PC-9 (cell line): ENCODE data around the gene ZSCAN31. TPM values are rescaled to one million over a fixed set of nuclear protein-coding genes. Genes with fewer than 3 reads are reported as not detected.
A peak's percentile ranks its signal among the peaks of the same experiment; 100 is the strongest.

Source experiments
- BruUV-seq: library from RNA; stranded (reverse); fragments of 400-500 nt; replicated peaks from 2 replicates; lab custom pipeline; 2021; lab: Mats Ljungman, UMichigan
- CTCF ChIA-PET: fragments of 300-600 bp; sonication (Branson Sonifier 250); formaldehyde crosslinking; loops from one replicate; lab custom pipeline; 2022; ENCODE audit warnings: antibody characterized with exemption; lab: Charles Lee
- POLR2A ChIA-PET: fragments of 300-600 bp; sonication (Branson Sonifier 250); formaldehyde crosslinking; loops from one replicate; lab custom pipeline; 2022; ENCODE audit warnings: antibody characterized with exemption; ENCODE audit not compliant: unreplicated experiment; lab: Charles Lee
- DNase-seq, 2 experiments: peaks; one replicate each; pipeline versions ENCODE4 v3.0.0 to v3.0.0-alpha.2; 2015 to 2022; ENCODE audit warnings: mixed read lengths in 1 of 2
- H2AFZ ChIP-seq: fragments of 200-600 bp; sonication (generic); 2 replicates; pipeline ENCODE4 v1.8.1; 2017; ENCODE audit warnings: antibody characterized with exemption
- H3F3A ChIP-seq: fragments of 200-600 bp; sonication (generic); 2 replicates; pipeline ENCODE4 v1.8.1; 2017; ENCODE audit warnings: antibody characterized with exemption, mild to moderate bottlenecking, low read depth; ENCODE audit not compliant: insufficient read depth
- H3K27ac ChIP-seq: fragments of 200-600 bp; sonication (generic); 2 replicates; pipeline ENCODE4 v1.6.1; 2016; ENCODE audit warnings: mixed run types
- H3K27me3 ChIP-seq: fragments of 200-600 bp; sonication (generic); 2 replicates; pipeline ENCODE4 v1.6.1; 2016; ENCODE audit warnings: low read depth, mixed run types; ENCODE audit not compliant: insufficient read depth
- H3K36me3 ChIP-seq: fragments of 200-600 bp; sonication (generic); 2 replicates; pipeline ENCODE4 v1.6.1; 2016; ENCODE audit warnings: low read depth, mixed run types
- H3K4me1 ChIP-seq: fragments of 200-600 bp; sonication (generic); replicated peaks from 2 replicates; pipeline ENCODE4 v1.6.1; 2016; ENCODE audit warnings: mixed run types; ENCODE audit not compliant: insufficient read depth
- H3K4me2 ChIP-seq: fragments of 200-600 bp; sonication (generic); 2 replicates; pipeline ENCODE4 v1.6.1; 2017; ENCODE audit warnings: mixed run types
- H3K4me3 ChIP-seq: fragments of 200-600 bp; sonication (generic); 2 replicates; pipeline ENCODE4 v1.6.1; 2016; ENCODE audit warnings: mixed run types
- H3K79me2 ChIP-seq: fragments of 200-600 bp; sonication (generic); 2 replicates; pipeline ENCODE4 v1.6.1; 2017; ENCODE audit warnings: low read depth, mixed run types
- H3K9me2 ChIP-seq: fragments of 200-600 bp; sonication (generic); 2 replicates; pipeline ENCODE4 v1.8.1; 2017; ENCODE audit warnings: mild to moderate bottlenecking; ENCODE audit not compliant: insufficient read depth
- H3K9me3 ChIP-seq: fragments of 200-600 bp; sonication (generic); 2 replicates; pipeline ENCODE4 v1.8.1; 2016; ENCODE audit warnings: low read depth; ENCODE audit not compliant: insufficient read depth
- H4K20me1 ChIP-seq: fragments of 200-600 bp; sonication (generic); 2 replicates; pipeline ENCODE4 v1.8.1; 2017; ENCODE audit not compliant: insufficient read depth
- EZH2 ChIP-seq: fragments of 200-600 bp; sonication (generic); IDR thresholded peaks from 2 replicates; pipeline ENCODE4 v1.8.0; 2017; ENCODE audit warnings: antibody characterized with exemption, low read depth
- intact Hi-C: fragments of 100-400 bp; cut with micrococcal nuclease; formaldehyde crosslinking; loops from one replicate; pipeline ENCODE4 v1.10.0; 2022; ENCODE audit not compliant: unreplicated experiment
- total RNA-seq: library from RNA; stranded (reverse); gene quantifications from 2 replicates; pipeline ENCODE4 v1.2.3, GENCODE V29; 2021
- TF ChIP-seq, protein P1 (sequence below): fragments of 200-600 bp; sonication (generic); conservative IDR thresholded peaks from 2 replicates; pipeline ENCODE4 v1.6.1; 2017; ENCODE audit warnings: mixed run types, antibody characterized with exemption, mild to moderate bottlenecking, moderate library complexity

Gene ZSCAN31
- total RNA-seq, 1 experiment from 2014 or later: 88.8 TPM

GRCh38 chr6:28280595-28281287, 55.2 kb downstream of the ZSCAN31 start:
- H3K27ac ChIP-seq: no peak overlapping the region
- H3K4me2 ChIP-seq: peak overlapping the region; percentile 90
- no peaks in the 10 kb centered on the region; the same call in 1 of the 2 replicates for H3K36me3 ChIP-seq
- POLR2A ChIA-PET: interaction anchor here (0.5 to 1.2 kb wide), 4 partner anchors 12 to 1781 kb away, joined by 3 to 10 read pairs (median 3); partner anchors contain the start of gene BTN1A1
- peaks cover 11% of the 10 kb centered on the region; the same call in 1 of the 2 replicates for H3K4me1 ChIP-seq
- no peaks in the 10 kb centered on the region for H3K79me2 ChIP-seq
- H3K9me2 ChIP-seq: no peaks in the 10 kb centered on the region
- peak overlapping the region; percentile 82 for H3K4me3 ChIP-seq
- intact Hi-C loops: no loop called here
- H3F3A ChIP-seq: no peaks in the 10 kb centered on the region
- CTCF ChIA-PET: no interaction called here
- H3K27me3 ChIP-seq: no peaks in the 10 kb centered on the region
- no peak for TF ChIP-seq EZH2
- TF ChIP-seq, protein P1, sequence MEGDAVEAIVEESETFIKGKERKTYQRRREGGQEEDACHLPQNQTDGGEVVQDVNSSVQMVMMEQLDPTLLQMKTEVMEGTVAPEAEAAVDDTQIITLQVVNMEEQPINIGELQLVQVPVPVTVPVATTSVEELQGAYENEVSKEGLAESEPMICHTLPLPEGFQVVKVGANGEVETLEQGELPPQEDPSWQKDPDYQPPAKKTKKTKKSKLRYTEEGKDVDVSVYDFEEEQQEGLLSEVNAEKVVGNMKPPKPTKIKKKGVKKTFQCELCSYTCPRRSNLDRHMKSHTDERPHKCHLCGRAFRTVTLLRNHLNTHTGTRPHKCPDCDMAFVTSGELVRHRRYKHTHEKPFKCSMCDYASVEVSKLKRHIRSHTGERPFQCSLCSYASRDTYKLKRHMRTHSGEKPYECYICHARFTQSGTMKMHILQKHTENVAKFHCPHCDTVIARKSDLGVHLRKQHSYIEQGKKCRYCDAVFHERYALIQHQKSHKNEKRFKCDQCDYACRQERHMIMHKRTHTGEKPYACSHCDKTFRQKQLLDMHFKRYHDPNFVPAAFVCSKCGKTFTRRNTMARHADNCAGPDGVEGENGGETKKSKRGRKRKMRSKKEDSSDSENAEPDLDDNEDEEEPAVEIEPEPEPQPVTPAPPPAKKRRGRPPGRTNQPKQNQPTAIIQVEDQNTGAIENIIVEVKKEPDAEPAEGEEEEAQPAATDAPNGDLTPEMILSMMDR: no peak
- no peaks in the 10 kb centered on the region for H3K9me3 ChIP-seq
- H4K20me1 ChIP-seq: no peaks in the 10 kb centered on the region
- no peak for DNase-seq
- peak overlapping the region; percentile 98; the same call in 1 of the 2 replicates for H2AFZ ChIP-seq
- no TSS peak for BruUV-seq

DNA sequence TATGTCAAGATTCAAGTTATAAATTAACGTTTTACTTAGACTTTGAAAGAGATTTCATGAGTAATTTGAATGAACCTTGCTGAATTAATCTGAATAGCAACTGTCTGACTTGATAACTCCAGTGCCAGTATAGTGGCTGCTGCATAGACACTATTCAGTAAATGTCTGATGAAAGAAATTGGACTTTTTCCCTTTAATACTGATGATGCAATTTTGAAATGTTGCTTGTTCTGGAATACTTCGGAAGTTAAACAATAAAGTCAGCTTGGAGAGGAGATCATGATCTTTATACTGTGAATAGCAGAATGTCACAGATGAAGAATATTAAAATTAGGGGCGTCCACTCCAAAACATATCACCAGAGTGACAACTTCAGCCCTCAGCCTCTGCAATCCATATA, 58.2 kb downstream of the ZSCAN31 start:
- Histone ChIP-seq H3K9me2 (no peaks in the 10 kb centered on the region), H3K4me2 (no peak overlapping the region), H3K9me3 (no peaks in the 10 kb centered on the region), H3F3A (no peaks in the 10 kb centered on the region), H3K27me3 (no peaks in the 10 kb centered on the region), H2AFZ (no peak overlapping the region), H4K20me1 (no peaks in the 10 kb centered on the region), H3K36me3 (peaks cover 3% of the 10 kb centered on the region; the same call in 1 of the 2 replicates), H3K4me1 (peaks cover 11% of the 10 kb centered on the region; the same call in 1 of the 2 replicates), H3K4me3 (no peak overlapping the region), H3K79me2 (no peaks in the 10 kb centered on the region), H3K27ac (no peak overlapping the region)
- intact Hi-C loops: no loop called here
- CTCF ChIA-PET: no interaction called here
- BruUV-seq: no TSS peak
- no peak for DNase-seq
- no peak for TF ChIP-seq EZH2
- TF ChIP-seq, protein P1: no peak
- POLR2A ChIA-PET: no interaction called here

DNA sequence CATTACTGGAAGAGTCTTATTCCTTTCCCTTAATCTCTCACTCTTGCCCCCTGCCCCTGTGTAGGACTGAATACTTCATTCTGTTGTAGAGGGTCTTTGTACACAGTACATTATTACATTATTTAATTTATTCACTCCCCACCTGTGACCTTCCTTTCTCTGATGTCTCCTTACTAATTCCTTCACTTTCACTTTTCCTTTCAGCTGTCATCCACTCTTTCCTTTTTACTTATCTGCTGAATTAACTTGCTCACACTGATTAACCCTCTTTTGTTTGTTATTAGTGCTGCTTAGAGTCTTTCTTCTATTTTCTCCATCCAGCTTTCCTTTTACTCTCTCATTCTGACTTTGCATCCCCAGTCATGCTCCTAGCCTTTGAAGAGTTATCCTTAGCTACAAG, 61.1 kb downstream of the ZSCAN31 start:
- Histone ChIP-seq H3K9me2 (no peaks in the 10 kb centered on the region), H4K20me1 (no peaks in the 10 kb centered on the region), H3F3A (no peaks in the 10 kb centered on the region), H3K4me1 (no peaks in the 10 kb centered on the region), H3K27ac (no peak overlapping the region), H3K4me2 (no peak overlapping the region), H3K79me2 (0 out of 2 replicates have a peak, but pooled peaks cover 4% of the 10 kb centered on the region), H2AFZ (no peak overlapping the region), H3K9me3 (no peaks in the 10 kb centered on the region), H3K27me3 (no peaks in the 10 kb centered on the region), H3K36me3 (peaks cover 5% of the 10 kb centered on the region; the same call in 1 of the 2 replicates), H3K4me3 (no peak overlapping the region)
- no TSS peak for BruUV-seq
- DNase-seq: no peak
- POLR2A ChIA-PET: no interaction called here
- CTCF ChIA-PET: no interaction called here
- intact Hi-C loops: no loop called here
- no peak for TF ChIP-seq EZH2
- TF ChIP-seq, protein P1: no peak

Other genes with a start within 250 kb of the ZSCAN31 start
- gene ZSCAN16, start 211.5 kb downstream of the ZSCAN31 start, total RNA-seq: 5.6 and 5.9 TPM in 2 replicates
- gene ZKSCAN8, start 194.3 kb downstream of the ZSCAN31 start, total RNA-seq: 27.2 and 31.5 TPM in 2 replicates
- 19.2 and 20.4 TPM in 2 replicates for gene ZSCAN9, start 110.9 kb downstream of the ZSCAN31 start, total RNA-seq
- 6.0 and 6.7 TPM in 2 replicates for gene ZKSCAN4, start 83.9 kb downstream of the ZSCAN31 start, total RNA-seq
- not detected in 2 replicates for gene NKAPL, start 76.9 kb downstream of the ZSCAN31 start, total RNA-seq
- 12.1 and 14.8 TPM in 2 replicates for gene ZSCAN26, start 69.0 kb downstream of the ZSCAN31 start, total RNA-seq
- gene PGBD1, start 54.6 kb downstream of the ZSCAN31 start, total RNA-seq: 3.6 and 3.9 TPM in 2 replicates
- gene ZKSCAN3, start 13.8 kb upstream of the ZSCAN31 start, total RNA-seq: 4.9 and 6.2 TPM in 2 replicates
- gene ZSCAN12, start 63.6 kb upstream of the ZSCAN31 start, total RNA-seq: 10.9 and 11.2 TPM in 2 replicates
- 9.1 and 12.0 TPM in 2 replicates for gene ZSCAN23, start 107.3 kb upstream of the ZSCAN31 start, total RNA-seq
- not detected in 2 replicates for gene GPX6, start 179.6 kb upstream of the ZSCAN31 start, total RNA-seq
- gene GPX5, start 189.7 kb upstream of the ZSCAN31 start, total RNA-seq: not detected in 2 replicates